ENCODE results near the gene ANGEL1. TPM values are rescaled to one million over a fixed set of nuclear protein-coding genes. Genes with fewer than 3 reads are reported as not detected.

The ANGEL1 gene
- total and polyA plus RNA-seq, 3 donors from 2014 or later, result 126 to 150 (median 132) TPM

DNA sequence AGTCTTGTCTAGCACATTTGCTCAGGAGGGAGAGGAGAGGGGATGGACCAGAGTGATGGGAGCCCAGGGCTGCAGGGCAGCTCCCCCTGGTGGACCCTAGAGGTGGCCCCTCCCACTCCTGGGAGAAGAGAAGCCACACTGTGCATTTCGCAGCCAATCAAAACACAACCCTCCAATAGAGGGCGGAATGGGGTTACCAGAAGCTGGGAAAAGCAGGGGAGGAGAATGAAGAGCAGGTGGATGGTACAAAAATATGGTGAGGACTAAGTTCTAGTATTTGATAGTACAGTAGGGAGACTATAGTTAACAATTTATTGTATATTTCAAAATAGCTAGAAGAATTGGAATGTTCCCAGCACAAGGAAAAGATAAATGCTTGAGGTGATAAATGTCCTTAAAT, 27.8 kb downstream of the ANGEL1 start:
- no peaks in the 10 kb centered on the region for H3K36me3 ChIP-seq (ENCODE audit: low read depth, missing control alignments)
- no peak overlapping the region for H3K4me3 ChIP-seq
- H3K9me3 ChIP-seq, result no peaks in the 10 kb centered on the region
- TF ChIP-seq, protein P1, sequence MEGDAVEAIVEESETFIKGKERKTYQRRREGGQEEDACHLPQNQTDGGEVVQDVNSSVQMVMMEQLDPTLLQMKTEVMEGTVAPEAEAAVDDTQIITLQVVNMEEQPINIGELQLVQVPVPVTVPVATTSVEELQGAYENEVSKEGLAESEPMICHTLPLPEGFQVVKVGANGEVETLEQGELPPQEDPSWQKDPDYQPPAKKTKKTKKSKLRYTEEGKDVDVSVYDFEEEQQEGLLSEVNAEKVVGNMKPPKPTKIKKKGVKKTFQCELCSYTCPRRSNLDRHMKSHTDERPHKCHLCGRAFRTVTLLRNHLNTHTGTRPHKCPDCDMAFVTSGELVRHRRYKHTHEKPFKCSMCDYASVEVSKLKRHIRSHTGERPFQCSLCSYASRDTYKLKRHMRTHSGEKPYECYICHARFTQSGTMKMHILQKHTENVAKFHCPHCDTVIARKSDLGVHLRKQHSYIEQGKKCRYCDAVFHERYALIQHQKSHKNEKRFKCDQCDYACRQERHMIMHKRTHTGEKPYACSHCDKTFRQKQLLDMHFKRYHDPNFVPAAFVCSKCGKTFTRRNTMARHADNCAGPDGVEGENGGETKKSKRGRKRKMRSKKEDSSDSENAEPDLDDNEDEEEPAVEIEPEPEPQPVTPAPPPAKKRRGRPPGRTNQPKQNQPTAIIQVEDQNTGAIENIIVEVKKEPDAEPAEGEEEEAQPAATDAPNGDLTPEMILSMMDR (IDR thresholded peaks at IDR 0.05), result peak; percentile 69 to 76 (median 75)
- no peak for TF ChIP-seq POLR2A (IDR thresholded peaks at IDR 0.05)
- DNase-seq, result peak; percentile 81
- peaks cover 19% of the 10 kb centered on the region for H3K4me1 ChIP-seq
- intact Hi-C loops (cut with DNase I; ENCODE audit: low total_unique reads), result loop anchor here (5.0 kb wide), 1 partner anchor 73 kb away; no protein-coding TSS in a partner anchor
- 60 to 67% methylated on average over 2 of the region's 2 CpGs for WGBS, 2 donors
- H3K27ac ChIP-seq, result no peak overlapping the region
- no peaks in the 10 kb centered on the region for H3K27me3 ChIP-seq

DNA sequence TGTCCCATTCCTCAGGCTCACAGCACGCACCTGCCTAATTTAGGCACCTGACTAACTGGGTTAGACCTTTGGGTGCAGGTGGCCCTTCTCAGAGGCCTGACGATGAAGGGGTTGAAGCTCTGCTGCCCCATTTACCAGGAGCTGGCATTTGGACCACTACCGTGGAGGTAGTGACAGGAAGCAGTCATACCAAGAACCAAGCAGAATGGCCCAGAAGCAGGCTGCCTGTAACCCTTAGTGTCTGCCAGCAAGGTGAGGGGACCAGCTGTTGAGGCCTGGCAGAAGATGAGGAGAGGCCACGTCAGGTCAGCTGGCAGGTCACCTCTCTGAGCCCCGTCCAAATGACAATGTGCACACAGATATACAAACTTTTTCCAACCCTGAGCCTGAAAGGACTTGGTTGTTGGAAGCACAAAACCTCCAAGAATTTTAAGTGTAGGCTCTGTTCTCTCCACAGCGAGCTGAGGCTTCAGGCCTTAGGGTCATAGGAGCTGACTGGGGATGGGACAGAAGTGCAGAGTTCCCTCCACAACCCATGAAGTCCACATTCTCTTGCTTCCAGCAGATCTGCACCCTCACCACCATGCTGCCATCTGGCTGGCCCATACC, 28.3 kb downstream of the ANGEL1 start:
- Histone ChIP-seq H3K9me3 (no peaks in the 10 kb centered on the region), H3K36me3 (ENCODE audit: low read depth, missing control alignments) (no peaks in the 10 kb centered on the region), H3K27me3 (no peaks in the 10 kb centered on the region), H3K4me1 (peaks cover 19% of the 10 kb centered on the region), H3K4me3 (no peak overlapping the region), H3K27ac (no peak overlapping the region)
- 65 to 83% methylated on average over 4 to 6 of the region's 6 CpGs for WGBS, 2 donors
- TF ChIP-seq, protein P1 (IDR thresholded peaks at IDR 0.05), result no peak
- no peak for TF ChIP-seq POLR2A (IDR thresholded peaks at IDR 0.05)
- intact Hi-C loops (cut with DNase I; ENCODE audit: low total_unique reads), result loop anchor here (5.0 kb wide), 1 partner anchor 72 kb away; no protein-coding TSS in a partner anchor
- no peak for DNase-seq

DNA sequence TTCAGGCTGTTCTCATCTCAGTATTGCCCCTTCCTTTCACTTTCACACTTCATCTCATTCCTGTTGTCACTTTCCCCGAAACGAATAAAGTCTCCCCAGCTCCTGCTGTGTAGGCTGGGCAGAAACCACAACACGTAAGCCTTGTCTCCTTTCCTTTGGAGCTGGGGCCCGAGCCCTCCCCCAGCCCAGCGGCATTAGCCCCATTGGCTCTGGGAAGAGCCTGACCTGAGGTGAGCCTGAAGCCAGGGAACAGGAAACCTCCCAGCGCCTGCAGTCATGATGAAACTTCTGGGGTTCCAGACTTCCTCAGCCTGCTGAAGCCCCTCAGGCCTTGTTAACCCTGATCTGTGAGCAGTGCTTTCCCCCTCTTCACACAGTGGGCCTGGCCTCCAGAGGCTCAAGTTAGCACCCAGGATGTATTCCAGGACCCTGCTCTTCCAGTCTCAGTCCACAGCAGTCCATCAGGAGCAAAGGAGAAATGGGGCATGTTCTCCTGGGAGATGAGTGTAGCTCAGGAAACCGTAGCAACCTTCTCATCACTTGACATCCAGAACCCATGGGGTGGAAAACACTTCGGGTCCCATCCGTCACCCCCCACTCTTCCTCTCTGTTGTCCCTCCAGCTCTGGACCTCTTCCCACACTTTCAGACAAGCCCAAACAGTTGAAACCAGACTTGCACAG, 29.7 kb downstream of the ANGEL1 start:
- Histone ChIP-seq H3K4me3 (no peak overlapping the region), H3K27me3 (no peaks in the 10 kb centered on the region), H3K4me1 (peaks cover 19% of the 10 kb centered on the region), H3K9me3 (no peaks in the 10 kb centered on the region), H3K27ac (peak overlapping the region in 1 of 2 donors; percentile 19), H3K36me3 (ENCODE audit: low read depth, missing control alignments) (no peaks in the 10 kb centered on the region)
- TF ChIP-seq, protein P1 (IDR thresholded peaks at IDR 0.05), result no peak
- TF ChIP-seq POLR2A (IDR thresholded peaks at IDR 0.05), result no peak
- 54 to 73% methylated on average over 9 of the region's 9 CpGs for WGBS, 2 donors
- no peak for DNase-seq
- intact Hi-C loops (cut with DNase I; ENCODE audit: low total_unique reads), result loop anchor here (5.0 kb wide), 1 partner anchor 71 kb away; no protein-coding TSS in a partner anchor

DNA sequence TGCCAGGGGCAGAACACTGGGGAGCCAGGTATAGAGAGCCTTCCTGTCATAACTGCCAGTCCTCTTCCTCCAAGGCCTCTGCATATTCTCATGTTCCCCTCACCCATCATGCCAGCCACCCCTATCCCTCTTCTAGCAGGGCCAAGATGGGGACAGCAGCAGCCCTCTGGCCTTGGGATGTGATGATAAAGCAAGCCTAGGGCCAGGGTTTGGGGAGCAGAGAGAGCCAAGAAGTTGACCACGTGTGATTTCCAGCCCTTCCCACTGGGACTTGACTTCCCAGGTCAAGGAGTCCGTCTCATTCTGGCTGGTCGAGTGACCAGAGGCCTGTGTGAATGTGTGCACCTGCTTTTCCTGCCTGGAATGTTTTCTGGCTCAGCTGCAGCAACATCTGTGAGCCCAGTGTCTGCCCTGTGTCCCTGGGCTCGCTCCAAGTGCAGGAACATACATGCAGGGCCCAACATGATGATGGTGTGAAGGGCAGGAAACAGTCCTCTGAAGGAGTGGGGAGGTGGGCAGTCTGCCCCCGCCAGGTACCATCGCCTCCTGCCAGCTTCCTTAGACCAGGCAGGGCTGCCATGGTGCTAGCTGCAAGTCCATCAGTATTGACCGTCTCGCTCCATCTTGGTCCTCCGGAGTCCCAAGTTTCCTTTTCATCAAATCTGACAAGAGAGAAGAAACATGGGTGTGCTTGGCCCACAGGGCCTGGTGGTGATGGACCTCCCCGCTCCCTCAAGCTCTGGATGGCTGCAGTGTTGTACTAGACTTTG, 30.4 kb downstream of the ANGEL1 start:
- no peak for TF ChIP-seq POLR2A (IDR thresholded peaks at IDR 0.05)
- TF ChIP-seq, protein P1 (IDR thresholded peaks at IDR 0.05), result no peak
- no peak overlapping the region for H3K4me3 ChIP-seq
- no peaks in the 10 kb centered on the region for H3K36me3 ChIP-seq (ENCODE audit: low read depth, missing control alignments)
- no peaks in the 10 kb centered on the region for H3K27me3 ChIP-seq
- 67 to 80% methylated on average over 8 to 10 of the region's 10 CpGs for WGBS, 2 donors
- intact Hi-C loops (cut with DNase I; ENCODE audit: low total_unique reads), result loop anchor here (5.0 kb wide), 1 partner anchor 70 kb away; no protein-coding TSS in a partner anchor
- peaks cover 19% of the 10 kb centered on the region for H3K4me1 ChIP-seq
- H3K9me3 ChIP-seq, result no peaks in the 10 kb centered on the region
- no peak for DNase-seq
- H3K27ac ChIP-seq, result peak overlapping the region in 1 of 2 donors; percentile 5

All from testis (tissue), 3 donors.